GM19468 (cell line): ENCODE data around the gene RGMA.
"Not testable (repeated sequence)": the region's sequence is repeated elsewhere in the genome, so short reads cannot be mapped to it uniquely, and the experiment has no call there.

Experiments
- ATAC-seq: cut with Tn5 transposase; IDR thresholded peaks from one replicate; pipeline ENCODE4 v1.9.1; 2021; ENCODE audit warnings: mild to moderate bottlenecking, moderate library complexity, moderate number of reproducible peaks; ENCODE audit not compliant: unreplicated experiment; ENCODE audit errors: extremely low read depth

RGMA gene

DNA sequence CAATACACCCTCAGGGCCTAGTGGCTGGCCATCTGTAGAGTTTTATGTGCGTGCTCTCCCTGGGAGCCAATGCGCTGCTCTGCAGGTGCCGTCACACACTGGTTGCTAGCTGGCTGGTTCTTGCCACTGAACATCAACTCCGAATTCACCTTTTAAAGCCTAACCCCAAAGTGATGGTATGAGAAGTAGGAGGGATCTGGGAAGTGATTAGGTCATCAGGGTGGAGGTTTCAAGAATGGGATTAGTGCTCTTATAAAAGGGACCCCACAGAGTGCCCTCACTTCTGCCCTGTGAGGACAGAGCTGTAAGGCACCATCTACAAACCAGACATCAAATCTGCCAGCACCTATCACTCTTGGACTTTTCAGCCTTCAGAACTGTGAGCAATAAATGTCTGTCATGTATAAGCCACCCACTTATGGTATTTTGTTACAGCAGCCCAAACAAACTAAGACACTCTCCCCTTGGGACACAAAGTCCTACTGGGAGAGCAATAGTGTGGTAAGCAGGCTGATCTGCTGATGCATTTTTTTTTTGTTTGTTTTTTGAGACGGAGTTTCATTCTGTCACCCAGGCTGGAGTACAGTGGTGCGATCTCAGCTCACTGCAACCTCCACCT is 20.3 kb downstream of the RGMA start:
- ATAC-seq: no peak

DNA sequence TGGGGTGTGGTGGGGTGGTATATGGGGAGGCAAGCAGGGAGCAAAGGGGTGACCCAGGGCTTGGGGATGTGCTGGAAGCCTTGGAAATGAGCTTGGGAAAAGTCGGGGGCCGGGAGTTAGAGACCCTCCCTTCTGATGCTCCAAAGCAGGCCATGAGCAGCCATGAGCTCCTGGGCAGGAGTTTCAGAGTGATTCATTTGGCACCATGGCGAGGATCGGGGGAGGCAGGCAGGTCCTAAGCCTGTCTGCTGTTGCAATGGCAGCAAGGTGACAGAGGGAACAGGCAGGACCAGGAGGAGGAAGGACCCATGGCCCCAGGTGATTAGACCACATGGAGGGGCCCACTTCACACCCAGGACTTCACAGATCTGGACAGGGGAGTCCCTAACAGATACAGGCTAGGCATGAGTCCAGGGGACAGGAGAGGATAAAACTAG is 21.3 kb downstream of the RGMA start:
- no peak for ATAC-seq

DNA sequence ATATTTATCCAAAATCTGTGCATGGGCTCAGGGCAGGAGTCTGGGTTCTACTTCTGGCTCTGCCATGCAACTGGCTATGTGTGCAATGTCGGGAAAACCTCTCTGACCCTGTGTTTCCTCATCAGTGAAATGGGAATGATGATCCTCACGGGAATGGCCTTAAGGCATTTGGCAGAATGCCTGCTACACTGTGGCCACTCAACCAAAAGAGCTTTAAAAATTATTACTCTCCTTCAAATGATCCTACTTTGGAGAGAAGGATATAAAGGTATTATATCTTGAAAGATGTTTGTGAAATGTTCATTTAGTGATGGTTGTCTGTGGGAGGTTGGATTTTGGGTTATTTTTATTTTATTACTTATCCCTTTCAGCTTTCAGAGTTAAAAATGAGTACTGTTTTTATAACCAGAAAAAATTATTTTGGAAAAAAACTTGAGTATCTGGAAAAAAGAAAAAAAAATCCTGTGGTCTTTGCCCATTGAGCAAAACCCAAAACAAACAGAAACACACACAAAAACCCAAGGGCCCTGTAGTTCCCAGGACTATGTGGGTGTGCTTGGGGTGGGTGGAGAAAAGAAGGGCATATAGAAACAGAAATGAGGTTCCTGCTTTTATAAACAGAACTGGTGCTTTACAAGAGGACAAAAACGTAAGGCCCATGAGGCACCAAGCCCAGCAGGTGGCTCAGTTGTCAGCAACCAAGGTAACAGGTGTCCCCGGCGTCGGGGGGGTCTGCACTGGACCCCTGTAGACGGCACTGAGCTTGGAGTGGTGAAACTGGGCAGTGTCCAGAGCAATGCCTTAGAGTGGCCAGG is 22.0 kb downstream of the RGMA start:
- ATAC-seq: no peak

DNA sequence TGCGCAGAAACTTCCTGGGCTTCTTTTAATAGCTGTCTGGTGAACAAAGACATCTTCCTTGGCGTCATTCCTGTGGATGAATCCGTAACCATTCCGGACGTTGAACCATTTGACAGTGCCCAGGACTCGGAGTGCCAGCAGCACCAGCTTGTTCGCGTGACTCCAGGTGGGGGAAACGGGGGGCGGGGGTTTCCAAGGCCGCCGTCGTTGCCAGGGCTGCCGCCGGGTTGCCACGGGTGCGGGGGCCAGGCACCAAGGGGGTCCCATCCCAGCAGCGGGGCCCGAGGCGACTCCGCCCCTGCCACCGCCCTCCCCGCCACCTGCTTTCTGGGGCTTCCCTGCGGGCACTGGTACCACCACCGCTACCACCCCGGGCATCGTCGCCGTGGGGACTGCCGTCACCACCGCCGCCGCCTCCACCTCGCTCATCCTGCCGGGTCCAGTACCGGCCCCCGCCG is 22.8 kb downstream of the RGMA start:
- ATAC-seq: no peak

DNA sequence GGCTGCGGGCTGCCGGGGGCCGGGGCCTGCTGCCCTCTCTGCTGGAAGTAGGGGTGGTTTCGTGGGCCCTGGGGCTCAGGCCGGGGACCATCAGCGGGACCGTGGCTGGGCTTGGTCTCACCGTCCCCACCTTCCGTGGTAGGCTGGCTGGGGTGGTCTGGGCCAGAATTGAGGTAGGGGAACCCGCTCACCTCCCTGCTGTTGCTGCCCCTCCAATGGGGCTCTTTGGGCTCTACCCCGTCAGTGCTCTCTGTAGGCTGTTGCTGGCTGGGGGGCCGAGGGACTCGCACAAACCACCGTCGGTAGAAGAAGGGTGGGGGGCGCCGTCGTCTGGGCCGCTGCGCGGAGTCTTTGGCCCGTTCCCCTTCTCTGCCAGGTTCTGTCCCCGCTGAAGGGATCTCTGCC is 23.4 kb downstream of the RGMA start:
- no peak for ATAC-seq

DNA sequence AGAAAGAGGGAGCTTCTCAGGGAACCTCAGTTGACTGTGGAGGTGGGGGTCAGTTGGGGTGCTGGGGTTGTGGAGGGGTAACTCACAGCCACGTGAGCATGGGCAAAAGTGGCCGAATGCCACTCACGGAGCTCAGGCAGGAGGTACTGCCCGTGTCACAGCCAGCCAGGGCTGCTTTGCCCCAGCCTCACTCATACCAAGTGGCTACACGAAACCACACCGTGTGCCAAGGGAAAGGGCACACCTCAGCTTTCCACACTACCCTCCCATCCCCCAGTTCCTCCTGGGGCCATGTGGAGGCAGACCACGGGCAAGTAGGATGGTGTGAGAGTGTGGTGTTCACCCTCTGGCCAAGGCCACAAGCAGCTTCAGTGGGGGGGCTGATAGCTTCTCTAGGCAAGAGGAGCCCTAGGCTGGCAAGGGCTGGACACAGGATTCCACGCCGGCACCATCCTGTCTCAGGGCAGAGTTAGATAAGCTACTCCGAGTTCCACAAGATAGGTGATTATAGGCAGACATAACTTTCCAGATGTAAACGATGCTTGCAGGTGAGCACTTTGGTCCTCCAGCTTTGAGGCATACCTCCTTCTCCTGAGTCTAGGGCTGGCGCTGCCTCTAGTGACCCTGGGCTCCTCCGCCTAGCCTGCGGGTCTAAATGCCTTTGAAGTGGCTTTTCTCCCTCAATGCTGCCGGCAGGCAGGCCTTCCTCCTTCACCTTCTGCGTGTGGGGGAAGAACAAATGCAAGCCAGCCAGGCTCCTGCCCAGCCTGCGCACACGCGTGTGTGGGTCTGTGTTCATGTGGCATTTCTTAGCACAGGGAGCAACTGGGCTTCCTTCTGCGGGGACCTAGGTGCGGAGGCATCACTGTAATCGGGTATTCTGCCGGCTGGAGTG is 25.0 kb downstream of the RGMA start:
- no peak for ATAC-seq

DNA sequence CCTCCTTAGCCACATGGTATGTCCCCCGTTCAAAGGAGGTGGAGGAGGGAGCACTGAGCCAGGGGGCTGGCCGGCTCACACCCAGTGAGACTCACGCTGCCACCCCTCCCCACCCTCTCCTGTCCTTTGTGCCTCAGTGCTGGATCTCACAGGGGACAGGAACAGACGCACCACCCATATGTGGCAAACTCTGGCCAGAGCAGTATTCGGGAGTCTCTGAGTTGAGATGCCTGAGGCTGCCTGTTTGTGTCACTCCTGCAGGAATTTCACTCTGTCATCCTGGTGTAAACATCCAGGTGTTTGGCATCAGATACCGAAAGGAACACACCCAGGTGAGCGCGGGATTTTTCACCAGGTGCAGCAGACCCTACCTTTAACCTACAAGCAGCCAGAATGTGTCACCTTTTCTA is 25.7 kb downstream of the RGMA start:
- ATAC-seq: no peak

DNA sequence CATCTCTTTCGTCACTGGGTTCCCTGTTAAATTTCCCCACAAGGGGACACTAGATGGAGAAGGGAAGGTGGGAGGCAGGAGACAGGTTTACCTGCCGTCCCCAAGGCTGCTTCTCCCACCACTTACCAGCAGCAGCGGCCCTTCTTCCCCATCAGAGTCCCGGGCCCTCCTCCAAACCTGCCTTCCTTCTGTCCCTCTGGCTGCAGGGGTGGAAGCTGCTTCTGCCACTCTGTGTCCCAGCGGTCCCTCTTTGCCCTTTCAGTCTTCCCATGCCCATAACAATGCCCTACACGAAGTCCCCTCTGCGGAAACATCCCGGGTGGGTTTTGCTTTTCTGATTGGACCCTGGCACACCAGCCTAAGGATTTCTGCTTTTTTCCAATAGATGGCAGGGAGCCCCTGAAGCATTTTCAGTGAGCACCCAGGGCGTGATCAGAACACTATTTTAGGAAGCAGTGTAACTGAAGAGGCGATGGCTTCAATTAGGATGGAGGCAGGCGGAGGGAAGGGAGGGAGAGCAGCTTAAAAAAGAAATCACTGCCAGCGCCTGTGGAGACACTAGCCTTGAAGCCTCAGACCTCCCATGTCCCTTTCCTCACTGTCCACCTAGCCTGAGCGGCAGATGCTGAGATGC is 26.3 kb downstream of the RGMA start:
- ATAC-seq: not testable (repeated sequence)

DNA sequence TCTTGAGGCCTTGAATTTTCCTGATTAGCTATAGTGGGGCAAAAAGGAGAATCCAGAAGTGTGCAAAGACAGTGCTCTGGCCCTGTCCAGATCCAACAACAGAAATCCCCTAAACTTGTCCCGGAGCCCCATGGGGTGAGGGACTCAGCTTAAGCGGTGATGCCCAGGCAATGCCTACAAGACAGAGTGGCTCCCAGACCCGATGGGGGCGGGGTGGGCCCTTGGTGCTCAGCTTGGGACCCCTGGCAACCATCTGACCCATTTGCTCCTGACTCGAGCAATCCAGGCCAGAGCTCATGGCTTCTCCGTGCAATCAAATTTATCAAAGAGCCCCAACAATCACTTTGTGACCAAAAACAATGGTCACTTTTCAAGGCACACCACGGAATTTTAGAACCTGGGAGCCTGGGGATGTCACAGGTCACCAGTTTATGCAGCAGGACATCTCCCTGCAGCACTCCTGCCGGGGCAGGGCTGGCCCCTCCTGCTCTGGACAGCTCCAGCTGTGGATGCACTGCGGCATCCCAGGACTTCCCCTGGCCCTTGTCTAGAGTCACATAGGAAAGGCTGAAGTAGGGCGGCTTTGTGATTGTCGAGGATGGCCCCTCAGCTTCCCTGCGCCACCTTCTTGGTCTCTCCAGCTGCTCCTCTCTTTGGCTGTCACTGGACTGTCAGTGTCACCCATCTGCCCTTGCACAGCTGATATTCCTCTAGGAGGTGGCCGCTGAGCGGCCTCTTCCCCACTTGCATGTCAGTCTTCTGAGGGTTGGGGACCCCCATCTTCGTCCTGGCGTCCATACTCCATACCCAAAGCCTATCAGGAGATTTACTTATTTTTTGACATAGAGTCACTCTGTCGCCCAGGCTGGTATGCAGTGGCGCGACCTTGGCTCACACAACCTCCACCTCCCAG is 28.4 kb downstream of the RGMA start:
- no peak for ATAC-seq

DNA sequence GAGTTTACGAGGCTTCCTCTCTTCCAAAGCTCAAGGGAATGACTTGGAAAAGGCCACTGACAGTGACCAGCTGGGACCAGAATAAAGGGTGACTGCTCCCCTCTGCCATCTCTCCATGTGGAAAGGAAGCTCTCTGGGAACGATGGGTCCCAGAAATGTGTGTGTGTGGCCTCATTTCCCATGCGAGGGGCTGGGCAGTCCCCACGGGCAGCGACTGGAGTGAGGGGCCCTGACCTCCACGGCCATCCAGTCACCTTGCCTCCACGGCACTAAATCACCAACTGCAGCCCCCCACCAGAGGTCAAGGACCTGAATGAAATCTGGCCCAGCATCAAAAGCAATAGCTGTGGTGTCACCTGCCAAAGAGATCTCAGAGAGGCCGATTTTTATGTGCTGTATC is 29.6 kb downstream of the RGMA start:
- no peak for ATAC-seq

DNA sequence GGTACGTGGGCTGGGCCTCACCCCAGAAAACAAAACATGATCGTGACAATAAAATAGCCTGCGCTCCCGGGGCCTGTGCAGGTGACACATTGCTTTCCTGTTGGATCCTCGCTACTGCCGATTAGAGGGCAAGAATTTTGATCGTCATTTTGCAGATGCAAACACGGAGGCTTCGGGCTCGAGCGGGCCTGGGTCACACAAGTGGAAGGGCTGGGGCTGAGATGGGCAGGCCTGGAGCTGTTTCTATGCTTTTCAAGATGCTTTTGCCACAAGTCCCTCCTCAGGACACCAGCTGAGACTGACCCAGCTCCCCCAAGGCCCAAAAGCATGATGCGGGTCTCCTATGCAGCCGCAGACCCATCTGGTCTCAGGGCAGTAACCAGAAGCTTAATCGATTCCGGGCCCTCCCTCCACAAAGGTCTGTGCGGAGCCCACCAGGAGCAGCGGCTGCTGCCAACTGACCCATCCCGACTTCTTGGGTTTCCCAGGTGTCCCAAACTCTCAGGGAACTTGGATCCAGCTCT is 30.0 kb downstream of the RGMA start:
- ATAC-seq: no peak

DNA sequence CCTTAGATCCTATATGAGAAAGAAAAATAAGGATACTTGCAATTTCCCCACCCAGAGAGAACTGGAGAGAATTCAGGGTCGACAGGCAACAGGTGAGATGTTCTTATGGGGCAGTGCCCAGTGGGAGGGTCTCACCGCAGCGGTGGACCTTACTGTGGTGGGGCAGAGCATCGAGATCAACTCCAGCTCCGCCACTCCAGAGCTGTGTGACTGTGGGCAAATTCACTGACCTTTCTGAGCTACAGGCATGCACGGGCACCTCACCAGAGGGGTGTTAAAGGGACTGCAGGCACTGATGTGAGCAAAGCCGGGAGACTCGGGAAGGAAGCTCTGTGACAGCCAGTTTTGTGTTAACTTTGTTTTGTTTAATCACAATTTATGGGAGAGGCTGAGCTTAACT is 30.9 kb downstream of the RGMA start:
- ATAC-seq: no peak

DNA sequence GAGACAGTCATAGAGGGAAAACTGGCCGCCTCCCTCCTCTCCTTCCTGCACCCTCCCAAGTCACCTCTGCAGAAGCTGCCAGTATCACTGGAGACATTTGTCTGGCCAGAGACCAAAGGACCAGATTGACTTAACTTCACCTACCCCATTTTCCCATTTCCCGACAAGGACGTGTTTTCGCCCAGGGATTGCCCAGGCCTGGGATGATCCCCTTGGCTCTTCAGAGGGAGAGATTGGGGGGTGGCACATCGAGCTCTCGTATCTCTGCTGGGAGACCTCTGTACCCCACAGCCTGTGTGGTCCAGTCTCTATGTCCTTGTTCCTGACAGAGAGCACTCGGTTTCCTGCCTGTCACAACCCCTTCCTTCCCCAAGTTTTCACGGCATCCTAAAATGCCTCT is 31.4 kb downstream of the RGMA start:
- no peak for ATAC-seq

DNA sequence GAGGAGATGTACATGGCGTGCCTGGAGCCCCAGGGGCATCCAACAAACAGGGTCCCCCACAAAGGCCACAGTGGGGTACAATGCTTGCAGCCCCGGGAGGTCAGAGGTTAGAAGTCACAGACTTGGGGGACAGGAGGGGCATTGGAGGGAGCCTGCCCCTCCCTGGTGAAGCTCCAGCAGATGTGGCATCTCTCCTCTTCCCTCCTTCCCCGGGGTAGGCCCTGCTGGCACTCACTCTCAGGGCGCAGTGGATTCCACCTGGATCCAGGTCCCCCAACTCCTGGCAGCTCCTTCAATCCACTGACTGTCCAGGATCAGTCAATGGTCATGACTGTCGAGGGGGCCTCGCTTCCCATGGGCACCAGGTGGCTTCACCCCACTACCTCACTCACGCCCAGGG is 32.2 kb downstream of the RGMA start:
- no peak for ATAC-seq

DNA sequence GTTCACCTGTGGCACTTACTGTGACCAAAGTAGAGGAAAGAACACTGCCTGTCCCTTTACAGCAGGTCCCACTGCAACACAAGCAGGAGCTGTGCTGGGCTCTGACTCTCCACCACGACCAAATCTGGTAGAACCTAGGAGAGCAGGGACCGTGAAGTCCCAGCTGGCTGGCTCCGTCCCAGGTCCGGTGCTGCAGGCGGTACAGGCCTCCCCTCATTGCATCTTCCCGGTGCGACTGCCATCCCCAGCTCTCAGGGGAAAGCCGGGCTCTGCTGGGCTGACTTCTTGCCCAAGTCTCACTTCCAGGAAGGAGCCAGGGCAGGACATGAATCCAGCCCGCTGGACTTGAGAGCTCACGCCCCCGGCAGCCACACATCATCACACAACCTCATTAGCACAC is 33.8 kb downstream of the RGMA start:
- ATAC-seq: no peak

DNA sequence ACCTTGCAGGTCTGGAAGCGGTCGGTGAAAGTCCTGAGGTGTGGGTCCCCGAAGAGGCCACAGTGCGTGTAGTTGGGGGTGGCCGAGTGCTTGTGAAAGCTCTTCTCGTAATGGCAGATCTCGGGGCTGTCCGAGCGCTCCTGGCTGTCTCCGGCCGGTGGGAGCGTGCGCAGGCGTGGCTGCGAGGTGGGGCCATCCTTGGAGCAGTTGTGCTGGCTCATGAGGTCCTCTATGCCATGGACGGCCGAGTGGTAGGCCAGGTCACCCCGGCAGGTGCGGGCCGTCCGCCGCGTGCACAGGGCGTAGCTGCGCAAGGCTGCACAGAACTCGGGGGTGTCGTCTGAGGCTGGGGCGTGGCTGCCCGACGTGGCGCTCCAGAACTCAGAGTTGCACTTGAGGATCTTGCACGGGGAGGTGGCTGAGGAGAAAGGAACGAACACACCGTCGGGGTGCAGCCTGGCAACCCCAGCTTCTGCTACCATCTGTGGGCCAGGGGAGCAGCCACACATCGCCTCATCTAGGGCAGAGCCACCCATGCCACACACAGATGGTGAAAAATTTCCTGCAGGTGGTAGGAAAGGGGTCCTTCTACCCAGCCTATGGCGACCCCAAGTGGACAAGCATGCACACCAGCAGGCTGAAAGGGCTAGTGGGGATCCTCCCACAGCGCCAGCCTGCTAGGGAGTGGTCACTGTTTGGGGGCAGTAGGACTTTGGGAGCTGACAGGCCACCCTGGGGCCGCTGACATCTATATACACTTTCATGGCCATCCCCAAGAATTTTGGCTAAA is 36.7 kb downstream of the RGMA start:
- no peak for ATAC-seq

DNA sequence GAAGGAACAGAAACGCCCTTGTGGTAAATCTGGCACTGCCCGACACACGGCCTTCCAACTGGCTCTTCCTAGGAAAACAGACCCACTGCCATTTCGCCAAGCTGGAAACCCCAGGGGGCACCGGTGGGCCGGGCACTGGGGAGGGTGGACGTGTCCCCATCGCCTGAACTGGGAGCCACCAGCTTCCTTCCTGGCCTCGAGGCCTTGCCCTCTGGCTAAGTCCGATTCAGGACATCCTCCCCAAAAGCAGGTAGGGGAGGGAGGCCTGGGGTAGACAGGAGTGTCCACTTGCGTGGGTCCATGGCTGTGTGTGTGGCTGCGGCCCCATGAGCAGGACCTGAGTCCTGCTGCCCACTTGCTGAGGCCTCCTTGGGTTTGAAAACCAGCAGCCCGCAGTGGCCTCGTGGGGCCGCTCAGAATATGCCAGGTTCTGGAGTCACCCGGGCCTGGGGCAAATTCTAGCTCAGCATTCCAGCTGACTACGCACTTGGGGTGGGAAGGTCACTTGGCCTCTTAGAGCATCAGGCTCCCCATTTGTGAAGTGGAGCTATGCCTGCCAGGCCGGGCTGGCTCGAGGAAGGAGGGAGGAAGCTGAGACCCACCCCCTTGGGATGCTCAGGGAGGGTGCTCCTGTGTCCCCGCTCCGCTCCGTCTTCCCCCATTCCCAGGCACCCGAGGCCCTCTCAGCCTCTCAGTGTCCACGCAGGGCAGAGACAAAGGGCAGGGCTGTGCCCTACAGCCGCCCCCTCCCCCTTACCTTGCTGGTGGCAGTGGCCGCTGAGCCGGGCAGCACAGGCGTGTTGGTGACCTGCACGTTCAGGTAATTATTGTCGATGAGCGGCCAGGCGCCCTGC is 37.5 kb downstream of the RGMA start:
- no peak for ATAC-seq
